Esophagus squamous epithelium (tissue), 5 donors: ENCODE results near the gene RTF2. TPM values are rescaled to one million over a fixed set of nuclear protein-coding genes. Genes with fewer than 3 reads are reported as not detected.

Experiments used
- DNase-seq: peaks from one replicate; lab custom pipeline; 2025; lab: John Stamatoyannopoulos, UW
- H3K27ac ChIP-seq, 4 donors: fragments of 200-600 bp; sonication (generic); one replicate each; pipeline ENCODE4 v1.5.1; 2016 to 2019; ENCODE audit warnings: mild to moderate bottlenecking in 1 of 4
- H3K27me3 ChIP-seq, 4 donors: fragments of 200-600 bp; sonication (generic); 1 replicate in 3 of 4; 2 replicates in 1 of 4; pipeline versions ENCODE4 v1.5.1 to v1.6.0; 2017 to 2021; ENCODE audit warnings: antibody characterized with exemption in 1 of 4
- H3K36me3 ChIP-seq, 3 donors: fragments of 200-600 bp; sonication (generic); one replicate each; pipeline ENCODE4 v1.5.1; 2016 to 2019
- H3K4me1 ChIP-seq, 3 donors: fragments of 200-600 bp; sonication (generic); one replicate each; pipeline ENCODE4 v1.5.1; 2017 to 2019
- H3K4me3 ChIP-seq, 4 donors: fragments of 200-600 bp; sonication (generic); 1 replicate in 3 of 4; 2 replicates in 1 of 4; pipeline ENCODE4 v1.5.1; 2016 to 2019; ENCODE audit warnings: mild to moderate bottlenecking in 2 of 4, moderate library complexity in 1 of 4
- H3K9me3 ChIP-seq, 3 donors: fragments of 200-600 bp; sonication (generic); one replicate each; pipeline ENCODE4 v1.5.1; 2016 to 2019
- POLR2A ChIP-seq, 4 donors: fragments of 450-650 bp; IDR thresholded peaks; one replicate each; pipeline ENCODE4 v1.6.1; 2017; ENCODE audit warnings: antibody characterized with exemption in 4 of 4, mild to moderate bottlenecking in 4 of 4, moderate library complexity in 3 of 4
- WGBS, 2 donors: methylation state at CpG; one replicate each; pipeline ENCODE4 v1.1.5; 2018; 5-methylcytosine and 5-hydroxymethylcytosine counted together
- intact Hi-C: fragments of 100-400 bp; cut with DNase I; formaldehyde crosslinking; loops from one replicate; pipeline ENCODE4 v1.15.0; 2022
- total RNA-seq, 4 donors: library from RNA; depleted of rRNA; stranded (reverse); fragments of >200 nt; gene quantifications; one replicate each; pipeline ENCODE4 v1.1.0, GENCODE V29; 2016
- TF ChIP-seq, protein P1 (sequence below), 6 experiments: fragments of 450-650 bp in 4 of 6; fragments of 200-600 bp in 2 of 6; sonication (generic) in 2 of 6; IDR thresholded peaks; one replicate each; pipeline ENCODE4 v1.5.1; 2016 to 2019; ENCODE audit warnings: antibody characterized with exemption in 6 of 6, mild to moderate bottlenecking in 4 of 6, moderate library complexity in 4 of 6
- donor health status: DM: yes; HTN: yes; CAD: no.

Gene RTF2
- total RNA-seq, 4 donors from 2014 or later: 40.3 to 53.6 (median 44.7) TPM

DNA sequence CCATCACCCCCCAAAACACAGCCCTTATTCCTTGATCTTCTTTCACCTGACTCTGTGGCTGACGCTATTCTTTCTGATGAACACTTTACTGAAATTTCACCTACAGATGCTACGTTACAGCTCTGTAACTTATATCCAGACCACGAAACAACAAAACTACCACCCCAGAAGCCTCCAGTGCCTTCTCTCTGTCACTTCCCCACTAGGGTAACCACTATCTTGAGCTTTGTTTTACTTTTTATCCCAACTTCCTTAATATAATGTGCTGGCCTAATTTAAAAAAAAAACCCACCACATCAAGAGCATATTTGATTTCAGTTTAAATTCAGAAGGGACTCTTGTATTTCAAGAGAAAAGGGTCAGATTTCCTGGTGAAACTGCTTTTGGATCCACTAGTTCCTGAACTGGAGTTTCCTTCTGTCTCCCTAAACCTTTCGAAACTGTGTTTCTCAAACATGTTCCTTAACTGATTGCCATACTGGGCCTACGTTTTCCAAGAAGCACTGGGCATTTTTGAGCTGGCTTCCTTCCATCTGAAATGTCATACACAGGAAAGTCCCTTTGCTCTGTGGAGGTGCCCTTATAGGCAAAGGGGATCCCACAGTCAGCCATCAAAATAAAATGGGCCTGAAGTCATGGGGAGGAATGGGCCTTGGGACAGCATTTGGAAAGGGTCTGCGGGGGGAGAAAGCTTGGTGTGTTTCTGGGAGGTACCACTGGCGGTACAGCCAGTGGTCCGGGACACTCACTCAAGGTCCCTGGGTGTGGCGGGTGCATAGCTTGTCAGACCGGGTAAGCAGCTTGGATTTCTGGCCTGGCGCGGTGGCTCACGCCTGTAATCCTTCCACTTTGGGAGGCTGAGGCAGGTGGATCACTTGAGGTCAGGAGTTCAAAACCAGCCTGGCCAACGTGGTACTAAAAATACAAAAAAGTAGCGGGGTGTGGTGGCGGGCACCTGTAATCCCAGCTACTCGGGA, 25.8 kb upstream of the RTF2 start:
- Histone ChIP-seq H3K9me3 (no peaks in the 10 kb centered on the region), H3K4me1 (peaks cover 0 to 37% (median 4%) of the 10 kb centered on the region in 3 donors), H3K27me3 (no peaks in the 10 kb centered on the region), H3K36me3 (no peaks in the 10 kb centered on the region), H3K27ac (peak overlapping the region in 1 of 4 donors; percentile 33), H3K4me3 (no peak overlapping the region)
- 64 to 71% methylated on average over 5 to 9 of the region's 17 CpGs for WGBS, 2 donors
- DNase-seq: no peak
- no peak for TF ChIP-seq POLR2A (IDR thresholded peaks at IDR 0.05)
- intact Hi-C loops: no loop called here

DNA sequence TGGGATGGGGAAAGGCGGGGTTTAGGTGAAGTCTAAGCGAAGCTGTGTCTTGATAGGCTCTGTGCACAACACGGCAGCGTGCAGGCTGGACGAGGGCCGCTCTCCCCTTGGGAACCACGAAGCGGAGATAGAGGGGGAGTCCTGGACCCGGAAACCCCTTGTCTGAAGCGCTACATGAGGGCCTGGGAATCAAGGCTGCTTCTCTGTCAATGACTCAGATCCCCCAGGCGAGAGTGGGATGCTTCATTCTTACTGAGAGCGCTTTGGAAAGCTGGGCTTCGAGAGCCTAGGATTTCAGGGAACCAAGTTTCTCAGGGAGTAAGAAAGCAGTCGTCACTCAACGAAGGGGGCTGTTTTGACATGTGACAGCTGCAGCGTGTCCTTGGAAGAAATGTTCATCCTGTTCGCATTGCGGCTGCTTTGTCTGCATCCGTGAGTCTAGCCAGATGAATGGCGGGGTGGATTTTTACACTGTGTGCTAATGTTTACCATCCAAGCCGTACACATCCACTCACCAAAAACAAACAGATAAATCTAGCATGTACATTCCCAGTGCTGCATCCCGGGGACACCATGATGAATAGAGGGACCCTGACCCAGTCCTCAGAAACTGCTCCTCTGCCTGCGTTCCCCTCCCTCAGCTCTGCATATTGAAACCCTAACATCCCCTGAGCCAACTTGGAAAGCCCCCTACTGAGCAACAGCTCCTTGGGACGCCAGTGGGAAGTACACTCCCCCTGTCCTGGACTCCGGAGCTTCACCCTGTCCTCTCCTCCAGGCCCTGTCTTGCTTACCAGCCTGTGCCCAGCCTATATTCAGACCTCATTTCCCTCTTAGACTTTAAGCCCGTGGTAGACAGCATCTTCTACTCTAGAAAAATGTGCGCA, 24.5 kb upstream of the RTF2 start:
- H3K27me3 ChIP-seq: no peaks in the 10 kb centered on the region
- WGBS, 2 donors: 60 to 61% methylated on average over 27 of the region's 27 CpGs

DNA sequence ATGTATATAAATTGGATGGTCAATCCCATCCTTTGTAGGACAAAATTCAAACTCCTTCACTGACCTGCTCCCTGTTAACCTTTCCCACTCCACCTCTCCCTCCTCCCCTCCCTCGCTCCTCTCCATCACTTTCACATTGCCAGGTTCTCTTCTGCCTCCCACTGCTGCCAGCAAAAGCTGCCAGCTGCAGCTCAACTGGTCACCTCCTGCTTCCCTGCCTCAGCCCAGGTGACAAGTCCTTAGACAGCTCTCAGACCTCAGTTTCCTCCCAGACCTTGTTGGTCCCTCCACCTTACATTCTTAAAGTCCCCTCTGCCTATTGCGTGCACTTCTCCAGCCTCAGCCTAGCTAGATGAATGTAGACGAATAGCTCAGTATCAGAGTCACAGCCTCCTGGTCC, 23.3 kb upstream of the RTF2 start:
- no peaks in the 10 kb centered on the region for H3K36me3 ChIP-seq
- no peak overlapping the region for H3K27ac ChIP-seq
- no peaks in the 10 kb centered on the region for H3K27me3 ChIP-seq
- intact Hi-C loops: no loop called here
- TF ChIP-seq, protein P1, sequence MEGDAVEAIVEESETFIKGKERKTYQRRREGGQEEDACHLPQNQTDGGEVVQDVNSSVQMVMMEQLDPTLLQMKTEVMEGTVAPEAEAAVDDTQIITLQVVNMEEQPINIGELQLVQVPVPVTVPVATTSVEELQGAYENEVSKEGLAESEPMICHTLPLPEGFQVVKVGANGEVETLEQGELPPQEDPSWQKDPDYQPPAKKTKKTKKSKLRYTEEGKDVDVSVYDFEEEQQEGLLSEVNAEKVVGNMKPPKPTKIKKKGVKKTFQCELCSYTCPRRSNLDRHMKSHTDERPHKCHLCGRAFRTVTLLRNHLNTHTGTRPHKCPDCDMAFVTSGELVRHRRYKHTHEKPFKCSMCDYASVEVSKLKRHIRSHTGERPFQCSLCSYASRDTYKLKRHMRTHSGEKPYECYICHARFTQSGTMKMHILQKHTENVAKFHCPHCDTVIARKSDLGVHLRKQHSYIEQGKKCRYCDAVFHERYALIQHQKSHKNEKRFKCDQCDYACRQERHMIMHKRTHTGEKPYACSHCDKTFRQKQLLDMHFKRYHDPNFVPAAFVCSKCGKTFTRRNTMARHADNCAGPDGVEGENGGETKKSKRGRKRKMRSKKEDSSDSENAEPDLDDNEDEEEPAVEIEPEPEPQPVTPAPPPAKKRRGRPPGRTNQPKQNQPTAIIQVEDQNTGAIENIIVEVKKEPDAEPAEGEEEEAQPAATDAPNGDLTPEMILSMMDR (IDR thresholded peaks at IDR 0.05): no peak
- no peak for TF ChIP-seq POLR2A (IDR thresholded peaks at IDR 0.05)
- H3K4me1 ChIP-seq: peaks cover 0 to 23% (median 4%) of the 10 kb centered on the region in 3 donors
- H3K4me3 ChIP-seq: no peak overlapping the region
- no peaks in the 10 kb centered on the region for H3K9me3 ChIP-seq
- DNase-seq: no peak
- WGBS, 2 donors: 86 to 100% methylated on average over 1 to 3 of the region's 3 CpGs

More for the DNA sequence above, 24.5 kb upstream of the RTF2 start:
- Histone ChIP-seq H3K4me3 (no peak overlapping the region), H3K9me3 (no peaks in the 10 kb centered on the region), H3K4me1 (peaks cover 0 to 36% (median 4%) of the 10 kb centered on the region in 3 donors), H3K36me3 (no peaks in the 10 kb centered on the region), H3K27ac (peak overlapping the region in 2 of 4 donors; percentile 6 to 47)
- TF ChIP-seq POLR2A (IDR thresholded peaks at IDR 0.05): no peak
- TF ChIP-seq, protein P1 (IDR thresholded peaks at IDR 0.05): no peak
- intact Hi-C loops: no loop called here
- DNase-seq: no peak

DNA sequence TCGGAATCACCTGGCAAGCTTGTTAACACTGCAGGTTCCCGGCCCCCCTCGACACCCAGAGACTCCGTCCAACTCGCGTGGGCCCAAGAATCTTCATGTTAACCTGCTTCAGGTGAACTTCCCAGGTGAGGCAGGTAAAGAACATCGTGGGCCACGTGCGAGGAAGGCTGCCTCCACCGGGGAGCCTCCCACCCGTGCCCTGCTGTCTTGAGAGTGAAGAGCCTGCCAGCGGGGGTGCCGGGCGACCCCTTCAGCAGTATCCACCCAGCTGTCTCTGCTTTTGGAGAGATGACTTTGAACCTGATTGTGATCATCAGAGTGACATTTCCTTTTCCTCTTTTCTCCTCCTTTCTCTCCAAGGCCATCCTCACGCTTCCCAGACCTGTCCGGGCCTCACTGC, 22.9 kb upstream of the RTF2 start:
- H3K4me3 ChIP-seq: no peak overlapping the region
- WGBS, 2 donors: 88 to 95% methylated on average over 13 to 15 of the region's 16 CpGs
- H3K36me3 ChIP-seq: no peaks in the 10 kb centered on the region
- peaks cover 0 to 19% (median 4%) of the 10 kb centered on the region in 3 donors for H3K4me1 ChIP-seq
- H3K27me3 ChIP-seq: no peaks in the 10 kb centered on the region
- no peak for TF ChIP-seq POLR2A (IDR thresholded peaks at IDR 0.05)
- TF ChIP-seq, protein P1 (IDR thresholded peaks at IDR 0.05): no peak
- H3K9me3 ChIP-seq: no peaks in the 10 kb centered on the region
- intact Hi-C loops: no loop called here
- no peak for DNase-seq
- H3K27ac ChIP-seq: no peak overlapping the region

DNA sequence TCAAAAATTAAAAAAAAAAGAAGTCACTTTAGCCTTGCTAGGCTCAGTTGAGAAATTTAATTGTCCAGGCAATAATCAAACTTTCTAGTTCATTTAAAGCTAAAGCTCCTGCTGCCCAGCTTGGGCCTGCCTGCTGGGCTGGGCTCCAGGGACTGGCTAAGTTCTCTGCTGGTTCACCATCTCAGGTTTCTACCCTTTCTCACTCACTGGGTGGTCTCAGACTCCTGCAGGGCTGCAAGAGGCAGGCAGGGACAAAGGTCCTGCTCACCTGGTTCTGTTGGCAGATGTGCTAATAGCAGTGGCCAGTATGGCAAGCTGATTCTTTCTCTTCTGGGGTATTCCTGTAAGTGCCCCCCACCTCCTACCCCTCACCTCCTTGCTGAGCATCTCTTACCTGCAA, 21.2 kb upstream of the RTF2 start:
- no peak for TF ChIP-seq POLR2A (IDR thresholded peaks at IDR 0.05)
- TF ChIP-seq, protein P1 (IDR thresholded peaks at IDR 0.05): no peak
- no peak for DNase-seq
- Histone ChIP-seq H3K4me3 (no peak overlapping the region), H3K9me3 (no peaks in the 10 kb centered on the region), H3K27ac (no peak overlapping the region), H3K27me3 (no peaks in the 10 kb centered on the region), H3K4me1 (peaks cover 0 to 8% (median 0%) of the 10 kb centered on the region in 3 donors), H3K36me3 (no peaks in the 10 kb centered on the region)
- intact Hi-C loops: no loop called here
